ENCODE results near the gene USP15.

DNA sequence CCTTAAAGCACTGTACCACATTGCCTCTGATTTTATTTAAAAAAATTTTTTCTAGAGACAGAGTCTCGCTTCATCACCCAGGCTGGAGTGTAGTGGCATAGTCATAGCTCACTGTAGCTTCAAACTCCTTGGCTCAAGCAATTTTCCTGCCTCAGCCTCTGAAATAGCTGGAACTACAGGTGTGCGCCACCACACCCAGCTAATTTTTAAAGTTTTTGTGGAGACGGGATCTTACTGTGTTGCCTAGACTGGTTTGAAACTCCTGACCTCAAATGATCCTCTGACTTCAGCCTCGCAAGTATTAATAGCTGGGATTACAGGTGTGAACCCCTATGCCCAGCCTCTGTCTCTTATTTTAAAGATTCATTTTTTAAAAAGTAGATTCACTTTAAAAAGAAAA, 5.3 kb downstream of the USP15 start:
- TF ChIP-seq, protein P1, sequence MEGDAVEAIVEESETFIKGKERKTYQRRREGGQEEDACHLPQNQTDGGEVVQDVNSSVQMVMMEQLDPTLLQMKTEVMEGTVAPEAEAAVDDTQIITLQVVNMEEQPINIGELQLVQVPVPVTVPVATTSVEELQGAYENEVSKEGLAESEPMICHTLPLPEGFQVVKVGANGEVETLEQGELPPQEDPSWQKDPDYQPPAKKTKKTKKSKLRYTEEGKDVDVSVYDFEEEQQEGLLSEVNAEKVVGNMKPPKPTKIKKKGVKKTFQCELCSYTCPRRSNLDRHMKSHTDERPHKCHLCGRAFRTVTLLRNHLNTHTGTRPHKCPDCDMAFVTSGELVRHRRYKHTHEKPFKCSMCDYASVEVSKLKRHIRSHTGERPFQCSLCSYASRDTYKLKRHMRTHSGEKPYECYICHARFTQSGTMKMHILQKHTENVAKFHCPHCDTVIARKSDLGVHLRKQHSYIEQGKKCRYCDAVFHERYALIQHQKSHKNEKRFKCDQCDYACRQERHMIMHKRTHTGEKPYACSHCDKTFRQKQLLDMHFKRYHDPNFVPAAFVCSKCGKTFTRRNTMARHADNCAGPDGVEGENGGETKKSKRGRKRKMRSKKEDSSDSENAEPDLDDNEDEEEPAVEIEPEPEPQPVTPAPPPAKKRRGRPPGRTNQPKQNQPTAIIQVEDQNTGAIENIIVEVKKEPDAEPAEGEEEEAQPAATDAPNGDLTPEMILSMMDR (IDR thresholded peaks at IDR 0.05): no peak
- no peak for TF ChIP-seq POLR2A (IDR thresholded peaks at IDR 0.05)
